ENCODE results near the gene EXD3. TPM values are rescaled to one million over a fixed set of nuclear protein-coding genes. Genes with fewer than 3 reads are reported as not detected.

EXD3 gene
- total RNA-seq, 1 donor from 2014 or later = 8.4 TPM

DNA sequence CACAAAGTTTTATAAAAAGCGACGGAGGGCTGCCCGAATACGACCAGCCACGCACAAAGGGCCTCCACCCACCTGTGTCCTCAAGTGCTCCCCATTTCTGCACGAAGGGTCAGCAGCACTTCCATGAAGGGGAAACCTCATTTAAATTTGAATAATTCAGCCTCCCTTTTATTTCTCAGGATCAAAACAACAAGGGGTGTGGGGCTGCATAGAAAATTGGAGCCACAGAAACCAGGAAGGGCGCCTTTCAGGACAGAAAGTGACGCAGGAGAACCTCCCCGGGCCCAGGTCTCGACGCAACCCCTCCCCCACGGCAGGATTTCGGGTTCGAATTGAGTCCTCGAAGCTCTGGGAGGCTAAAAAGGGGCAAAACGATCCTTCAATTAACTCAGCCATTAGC lies 123.0 kb downstream of the EXD3 start:
- H3K36me3 ChIP-seq (ENCODE audit: control insufficient read depth in 3 of 3, insufficient read depth in 3 of 3, low read length in 3 of 3) = no peaks in the 10 kb centered on the region
- peak overlapping the region in 2 of 3 donors; percentile 20 to 57 for H3K9ac ChIP-seq (ENCODE audit: low read depth in 1 of 3, low read length in 3 of 3)
- H3K4me1 ChIP-seq (ENCODE audit: control insufficient read depth in 3 of 3, insufficient read depth in 3 of 3, low read length in 3 of 3) = peaks cover 25 to 41% (median 27%) of the 10 kb centered on the region in 3 donors
- no peaks in the 10 kb centered on the region for H3K9me3 ChIP-seq (ENCODE audit: control insufficient read depth in 3 of 3, low read length in 3 of 3)
- H3K4me3 ChIP-seq (ENCODE audit: low read length in 3 of 3) = peak overlapping the region in 2 of 3 donors; percentile 41 to 49
- H3K27ac ChIP-seq (ENCODE audit: low read depth, low read length) = no peak overlapping the region
- peaks cover 34 to 78% (median 64%) of the 10 kb centered on the region in 3 donors for H3K27me3 ChIP-seq (ENCODE audit: control insufficient read depth in 3 of 3, insufficient read depth in 3 of 3, low read length in 3 of 3)

DNA sequence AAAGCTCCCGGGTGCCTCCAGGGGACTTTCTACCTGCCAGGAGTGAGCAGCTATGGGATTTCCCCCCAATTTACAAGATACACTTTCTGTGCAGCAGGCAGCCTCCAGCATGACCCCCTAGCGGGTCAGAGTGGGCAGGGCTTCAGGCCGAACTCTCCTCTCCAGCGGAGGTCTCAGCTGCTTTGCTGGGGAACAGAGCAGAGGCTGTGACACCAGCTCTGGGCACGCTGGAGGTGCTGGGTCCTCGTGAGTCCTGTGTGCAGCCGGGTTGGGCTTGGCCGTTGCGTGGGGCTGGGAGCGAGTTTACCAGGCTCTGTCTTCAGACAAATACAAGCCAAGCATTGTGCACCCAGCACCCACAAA lies 123.8 kb downstream of the EXD3 start:
- Histone ChIP-seq H3K36me3 (ENCODE audit: control insufficient read depth in 3 of 3, insufficient read depth in 3 of 3, low read length in 3 of 3) (no peaks in the 10 kb centered on the region), H3K9me3 (ENCODE audit: control insufficient read depth in 3 of 3, low read length in 3 of 3) (peaks cover 0 to 3% (median 2%) of the 10 kb centered on the region in 3 donors), H3K9ac (ENCODE audit: low read depth in 1 of 3, low read length in 3 of 3) (peak overlapping the region in 2 of 3 donors; percentile 27 to 60), H3K27me3 (ENCODE audit: control insufficient read depth in 3 of 3, insufficient read depth in 3 of 3, low read length in 3 of 3) (peaks cover 41 to 79% (median 67%) of the 10 kb centered on the region in 3 donors), H3K4me1 (ENCODE audit: control insufficient read depth in 3 of 3, insufficient read depth in 3 of 3, low read length in 3 of 3) (peaks cover 18 to 35% (median 20%) of the 10 kb centered on the region in 3 donors), H3K27ac (ENCODE audit: low read depth, low read length) (peak overlapping the region; percentile 50), H3K4me3 (ENCODE audit: low read length in 3 of 3) (peak overlapping the region; percentile 11 to 66 (median 46))

DNA sequence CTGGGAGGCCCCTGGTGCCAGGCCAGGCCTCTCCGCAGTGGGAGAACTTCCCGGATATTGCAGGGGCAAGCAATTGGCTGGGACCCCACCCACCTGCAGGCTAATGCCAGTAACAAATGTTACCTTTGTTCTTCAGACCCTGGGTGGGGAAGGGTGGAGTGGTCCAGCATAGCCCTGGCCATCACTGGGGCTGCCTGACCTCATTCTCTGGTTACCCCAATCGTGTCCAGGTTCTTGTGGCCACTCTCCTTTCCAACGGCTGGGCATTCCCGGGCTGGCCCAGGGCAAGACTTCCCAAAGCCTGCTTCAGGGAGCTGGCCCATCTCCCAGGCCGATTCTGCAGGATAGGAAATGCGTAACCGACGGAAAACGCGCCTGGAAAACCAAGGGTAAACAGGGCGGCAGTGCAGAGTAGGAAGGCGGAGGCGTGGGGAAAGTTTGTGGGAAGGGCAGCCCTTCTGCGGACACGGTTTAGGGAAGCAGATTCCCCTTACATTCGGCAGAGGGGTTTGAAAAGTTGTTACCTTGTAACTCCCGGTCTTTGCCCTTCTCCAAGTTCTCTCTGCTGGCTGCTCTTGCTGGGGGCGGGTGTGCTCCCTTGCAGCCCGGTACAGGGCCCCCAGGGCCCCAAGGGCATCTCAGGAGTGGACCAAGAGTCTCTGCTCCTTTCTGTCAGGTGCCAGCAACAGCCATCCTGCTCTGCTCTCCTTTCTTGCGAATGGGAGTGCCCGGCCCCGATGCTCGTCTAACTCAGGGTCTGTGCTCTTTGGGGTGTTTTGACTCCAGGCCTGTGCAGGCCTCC lies 124.4 kb downstream of the EXD3 start:
- peaks cover 46 to 79% (median 67%) of the 10 kb centered on the region in 3 donors for H3K27me3 ChIP-seq (ENCODE audit: control insufficient read depth in 3 of 3, insufficient read depth in 3 of 3, low read length in 3 of 3)
- peak overlapping the region in 2 of 3 donors; percentile 27 to 60 for H3K9ac ChIP-seq (ENCODE audit: low read depth in 1 of 3, low read length in 3 of 3)
- peaks cover 0 to 3% (median 3%) of the 10 kb centered on the region in 3 donors for H3K9me3 ChIP-seq (ENCODE audit: control insufficient read depth in 3 of 3, low read length in 3 of 3)
- H3K4me3 ChIP-seq (ENCODE audit: low read length in 3 of 3) = peak overlapping the region; percentile 11 to 66 (median 46)
- H3K27ac ChIP-seq (ENCODE audit: low read depth, low read length) = peak overlapping the region; percentile 50
- H3K4me1 ChIP-seq (ENCODE audit: control insufficient read depth in 3 of 3, insufficient read depth in 3 of 3, low read length in 3 of 3) = peaks cover 14 to 31% (median 16%) of the 10 kb centered on the region in 3 donors
- no peaks in the 10 kb centered on the region for H3K36me3 ChIP-seq (ENCODE audit: control insufficient read depth in 3 of 3, insufficient read depth in 3 of 3, low read length in 3 of 3)

DNA sequence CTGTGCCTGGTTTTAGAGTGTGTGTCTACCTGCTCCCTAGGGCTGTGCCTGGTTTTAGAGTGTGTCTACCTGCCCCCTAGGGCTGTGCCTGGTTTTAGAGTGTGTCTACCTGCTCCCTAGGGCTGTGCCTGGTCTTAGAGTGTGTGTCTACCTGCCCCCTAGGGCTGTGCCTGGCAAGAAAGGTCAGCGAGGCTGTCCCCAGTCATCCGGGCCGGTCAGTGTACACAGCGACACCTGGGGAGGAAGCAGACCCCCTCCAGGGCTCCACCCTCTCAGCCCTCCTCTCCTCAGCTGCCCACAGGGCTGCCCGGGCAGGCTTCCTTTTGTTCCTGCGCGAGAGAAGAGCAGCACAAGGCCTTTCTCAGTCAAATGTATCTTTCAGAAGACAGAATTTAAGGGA lies 125.0 kb downstream of the EXD3 start:
- H3K9ac ChIP-seq (ENCODE audit: low read depth in 1 of 3, low read length in 3 of 3) = peak overlapping the region in 1 of 3 donors; percentile 60
- no peaks in the 10 kb centered on the region for H3K36me3 ChIP-seq (ENCODE audit: control insufficient read depth in 3 of 3, insufficient read depth in 3 of 3, low read length in 3 of 3)
- peaks cover 8 to 26% (median 14%) of the 10 kb centered on the region in 3 donors for H3K4me1 ChIP-seq (ENCODE audit: control insufficient read depth in 3 of 3, insufficient read depth in 3 of 3, low read length in 3 of 3)
- no peak overlapping the region for H3K4me3 ChIP-seq (ENCODE audit: low read length in 3 of 3)
- H3K27ac ChIP-seq (ENCODE audit: low read depth, low read length) = peak overlapping the region; percentile 50
- H3K27me3 ChIP-seq (ENCODE audit: control insufficient read depth in 3 of 3, insufficient read depth in 3 of 3, low read length in 3 of 3) = peaks cover 48 to 80% (median 68%) of the 10 kb centered on the region in 3 donors
- peaks cover 0 to 3% (median 3%) of the 10 kb centered on the region in 3 donors for H3K9me3 ChIP-seq (ENCODE audit: control insufficient read depth in 3 of 3, low read length in 3 of 3)

DNA sequence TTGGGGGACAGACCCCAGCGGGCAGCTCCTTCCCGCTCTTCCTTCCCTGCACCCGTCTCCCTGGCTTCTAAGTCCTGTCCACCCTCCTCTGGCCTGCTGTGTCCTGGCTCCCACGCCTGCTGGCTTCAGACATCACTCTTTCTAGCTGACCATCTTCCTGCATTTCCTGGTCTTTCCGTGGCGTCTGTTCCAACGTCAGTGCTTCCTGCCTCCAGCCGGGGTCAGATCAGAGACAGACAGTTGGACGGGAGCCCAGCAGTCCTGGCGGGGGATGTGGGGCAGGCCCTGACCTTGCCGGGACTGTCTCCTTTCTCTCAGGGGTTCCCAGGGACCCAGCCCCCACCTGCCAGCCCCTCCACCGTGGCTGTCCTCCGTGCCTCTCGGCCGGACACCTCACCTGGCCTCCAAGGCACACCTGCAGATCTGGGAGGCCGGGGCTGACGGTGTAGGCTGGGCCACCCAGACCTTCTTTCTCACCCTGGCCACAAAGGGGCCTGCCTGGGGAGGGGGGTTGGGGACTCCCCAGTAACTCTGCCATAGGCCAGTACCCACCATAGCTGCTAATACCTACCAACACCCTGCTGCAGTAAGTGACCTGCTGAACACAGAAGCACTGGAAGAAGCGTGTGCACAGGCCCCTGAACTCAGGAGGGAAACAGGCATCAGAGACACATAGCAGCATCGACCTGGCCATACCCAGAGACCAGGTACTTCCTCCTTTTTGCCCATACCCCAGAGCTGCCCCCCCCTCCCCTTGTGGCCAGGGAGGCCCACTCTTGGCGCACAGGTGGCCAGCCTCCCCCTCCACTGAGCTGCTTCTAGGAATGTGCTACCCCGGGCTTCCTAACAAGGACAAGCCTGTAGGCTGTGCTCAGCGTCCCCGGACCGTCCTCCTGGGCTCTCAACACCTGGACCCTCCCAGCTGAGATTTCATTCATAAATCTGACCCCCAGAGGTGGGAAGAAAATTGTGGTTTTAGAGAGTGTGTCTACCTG lies 126.0 kb downstream of the EXD3 start:
- peaks cover 6 to 26% (median 14%) of the 10 kb centered on the region in 3 donors for H3K4me1 ChIP-seq (ENCODE audit: control insufficient read depth in 3 of 3, insufficient read depth in 3 of 3, low read length in 3 of 3)
- H3K4me3 ChIP-seq (ENCODE audit: low read length in 3 of 3) = peak overlapping the region; percentile 15 to 60 (median 31)

DNA sequence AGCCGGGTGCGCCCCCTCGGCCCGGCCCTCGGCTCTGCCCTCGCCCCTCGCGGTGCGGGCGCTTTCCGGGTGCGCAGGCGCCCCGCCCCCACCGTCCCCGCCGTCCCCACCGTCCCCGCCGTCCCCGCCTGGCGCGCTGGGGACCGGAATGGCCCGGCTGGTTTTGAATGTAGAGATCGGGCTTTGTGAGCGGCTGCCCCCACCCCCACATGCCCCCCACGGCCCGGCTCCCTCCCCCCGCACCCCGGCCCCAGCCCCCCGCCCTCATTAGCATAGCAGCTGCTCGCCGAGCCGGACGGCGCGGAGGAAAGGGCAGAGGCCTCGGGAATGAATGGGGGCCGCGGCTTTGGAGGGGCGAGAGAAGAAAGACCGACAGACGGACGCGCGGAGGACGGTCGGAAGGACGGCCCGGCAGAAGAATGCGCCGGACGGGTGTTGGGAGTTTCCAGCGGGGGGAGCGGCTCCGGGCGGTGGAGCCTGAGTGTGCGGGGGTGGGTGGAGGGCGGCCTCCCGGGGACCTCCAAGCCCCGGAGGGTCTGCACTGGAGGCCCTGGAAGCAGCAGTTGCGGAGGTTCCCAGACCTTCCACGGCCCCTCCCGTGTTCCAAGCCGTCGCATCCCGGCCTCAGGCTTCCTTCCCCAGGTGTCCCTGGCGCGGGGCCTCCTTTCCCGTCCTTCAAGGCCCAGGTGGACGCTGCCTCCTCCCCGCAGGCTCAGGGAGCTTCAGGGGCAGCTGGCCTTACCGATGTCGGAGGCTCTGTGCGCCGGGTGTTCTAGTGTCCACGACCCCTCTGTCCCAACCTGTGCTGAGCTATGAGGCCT lies 126.9 kb downstream of the EXD3 start:
- peaks cover 0 to 3% (median 3%) of the 10 kb centered on the region in 3 donors for H3K9me3 ChIP-seq (ENCODE audit: control insufficient read depth in 3 of 3, low read length in 3 of 3)
- peak overlapping the region; percentile 15 to 60 (median 31) for H3K4me3 ChIP-seq (ENCODE audit: low read length in 3 of 3)
- H3K36me3 ChIP-seq (ENCODE audit: control insufficient read depth in 3 of 3, insufficient read depth in 3 of 3, low read length in 3 of 3) = no peaks in the 10 kb centered on the region
- H3K27ac ChIP-seq (ENCODE audit: low read depth, low read length) = peak overlapping the region; percentile 74
- peaks cover 51 to 71% (median 66%) of the 10 kb centered on the region in 3 donors for H3K27me3 ChIP-seq (ENCODE audit: control insufficient read depth in 3 of 3, insufficient read depth in 3 of 3, low read length in 3 of 3)
- H3K4me1 ChIP-seq (ENCODE audit: control insufficient read depth in 3 of 3, insufficient read depth in 3 of 3, low read length in 3 of 3) = peaks cover 3 to 24% (median 9%) of the 10 kb centered on the region in 3 donors
- H3K9ac ChIP-seq (ENCODE audit: low read depth in 1 of 3, low read length in 3 of 3) = peak overlapping the region in 1 of 3 donors; percentile 64

More for the DNA sequence above, 126.0 kb downstream of the EXD3 start:
- H3K9me3 ChIP-seq (ENCODE audit: control insufficient read depth in 3 of 3, low read length in 3 of 3) = peaks cover 0 to 3% (median 3%) of the 10 kb centered on the region in 3 donors
- H3K27ac ChIP-seq (ENCODE audit: low read depth, low read length) = peak overlapping the region; percentile 74
- H3K27me3 ChIP-seq (ENCODE audit: control insufficient read depth in 3 of 3, insufficient read depth in 3 of 3, low read length in 3 of 3) = peaks cover 51 to 77% (median 70%) of the 10 kb centered on the region in 3 donors
- H3K36me3 ChIP-seq (ENCODE audit: control insufficient read depth in 3 of 3, insufficient read depth in 3 of 3, low read length in 3 of 3) = no peaks in the 10 kb centered on the region
- H3K9ac ChIP-seq (ENCODE audit: low read depth in 1 of 3, low read length in 3 of 3) = peak overlapping the region in 1 of 3 donors; percentile 64

DNA sequence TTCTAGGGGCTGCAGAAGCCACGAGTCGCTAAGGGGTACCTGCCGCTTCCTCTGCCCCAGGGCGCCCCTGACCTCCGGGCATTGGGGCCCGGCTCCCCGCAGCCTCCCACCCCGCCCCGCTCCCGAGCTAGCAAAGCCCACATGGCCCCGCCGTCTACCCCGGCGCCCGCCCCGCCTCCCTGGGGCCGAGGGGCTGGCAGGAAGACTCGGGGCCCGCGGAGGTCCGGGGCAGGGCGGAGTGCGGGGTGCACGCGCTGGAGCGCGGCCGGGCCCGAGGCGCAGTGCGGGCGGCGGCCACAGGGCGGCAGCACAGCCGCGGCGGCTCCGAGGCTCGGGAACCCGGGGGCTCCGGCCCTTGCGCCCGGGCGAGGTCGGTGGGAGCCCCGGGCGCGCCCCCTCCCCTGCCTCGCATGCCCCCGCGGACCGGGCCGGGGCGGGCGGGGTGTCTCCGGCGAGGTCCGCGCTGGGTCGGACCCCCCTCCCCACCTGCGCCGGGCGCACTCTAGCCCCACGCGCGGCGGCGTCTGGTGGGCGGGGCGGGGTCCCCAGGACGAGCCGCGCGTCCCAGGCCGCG lies 127.6 kb downstream of the EXD3 start:
- Histone ChIP-seq H3K27ac (ENCODE audit: low read depth, low read length) (no peak overlapping the region), H3K4me1 (ENCODE audit: control insufficient read depth in 3 of 3, insufficient read depth in 3 of 3, low read length in 3 of 3) (peaks cover 3 to 24% (median 5%) of the 10 kb centered on the region in 3 donors), H3K27me3 (ENCODE audit: control insufficient read depth in 3 of 3, insufficient read depth in 3 of 3, low read length in 3 of 3) (peaks cover 51 to 64% (median 62%) of the 10 kb centered on the region in 3 donors)

DNA sequence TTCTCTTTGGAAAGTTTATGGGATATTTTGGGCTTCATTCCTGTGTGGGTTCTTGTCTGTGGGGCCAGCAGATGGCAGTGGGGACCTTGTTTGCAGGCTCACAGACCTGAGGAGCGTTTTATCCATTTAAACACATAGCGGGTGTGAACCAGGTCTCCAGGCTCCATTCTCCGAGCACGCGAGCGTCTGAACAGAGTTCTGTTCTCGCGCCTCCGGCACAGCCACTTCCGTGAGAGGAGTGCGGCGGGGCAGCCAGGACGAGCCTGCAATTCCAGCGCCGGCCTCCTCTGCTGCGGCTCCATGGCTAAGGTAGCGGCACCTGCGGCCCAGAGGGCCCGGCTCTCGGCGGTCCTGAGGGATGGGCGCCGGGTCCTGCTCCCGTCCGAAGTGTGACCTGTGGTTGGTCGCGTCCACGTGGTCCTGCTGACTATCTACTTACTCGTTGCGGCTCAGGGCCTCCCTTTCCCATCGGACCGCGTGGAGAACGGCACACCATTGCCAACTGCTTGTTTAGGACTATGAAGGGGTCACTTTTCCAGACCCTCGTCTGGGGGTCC lies 128.2 kb downstream of the EXD3 start:
- H3K9ac ChIP-seq (ENCODE audit: low read depth in 1 of 3, low read length in 3 of 3) = no peak overlapping the region
- peaks cover 55 to 58% (median 56%) of the 10 kb centered on the region in 3 donors for H3K27me3 ChIP-seq (ENCODE audit: control insufficient read depth in 3 of 3, insufficient read depth in 3 of 3, low read length in 3 of 3)
- H3K4me1 ChIP-seq (ENCODE audit: control insufficient read depth in 3 of 3, insufficient read depth in 3 of 3, low read length in 3 of 3) = peaks cover 3 to 20% (median 5%) of the 10 kb centered on the region in 3 donors
- peaks cover 0 to 3% (median 3%) of the 10 kb centered on the region in 3 donors for H3K9me3 ChIP-seq (ENCODE audit: control insufficient read depth in 3 of 3, low read length in 3 of 3)
- H3K27ac ChIP-seq (ENCODE audit: low read depth, low read length) = no peak overlapping the region
- no peaks in the 10 kb centered on the region for H3K36me3 ChIP-seq (ENCODE audit: control insufficient read depth in 3 of 3, insufficient read depth in 3 of 3, low read length in 3 of 3)
- peak overlapping the region in 1 of 3 donors; percentile 45 for H3K4me3 ChIP-seq (ENCODE audit: low read length in 3 of 3)

More for the DNA sequence above, 127.6 kb downstream of the EXD3 start:
- H3K36me3 ChIP-seq (ENCODE audit: control insufficient read depth in 3 of 3, insufficient read depth in 3 of 3, low read length in 3 of 3) = no peaks in the 10 kb centered on the region
- peak overlapping the region in 1 of 3 donors; percentile 45 for H3K4me3 ChIP-seq (ENCODE audit: low read length in 3 of 3)
- peaks cover 0 to 3% (median 3%) of the 10 kb centered on the region in 3 donors for H3K9me3 ChIP-seq (ENCODE audit: control insufficient read depth in 3 of 3, low read length in 3 of 3)
- no peak overlapping the region for H3K9ac ChIP-seq (ENCODE audit: low read depth in 1 of 3, low read length in 3 of 3)

Data from skeletal muscle tissue (tissue), 4 donors.